Prostate gland (tissue), 2 donors: ENCODE results near the gene RPL21.

ENCODE experiments used
- POLR2AphosphoS5 ChIP-seq: sonication (generic); formaldehyde crosslinking; IDR thresholded peaks from one replicate; pipeline ENCODE4 v1.6.1; 2017; ENCODE audit warnings: antibody characterized with exemption
- TF ChIP-seq, protein P1 (sequence below), 4 experiments: fragments of 200-600 bp in 2 of 4; fragments of 450-650 bp in 2 of 4; sonication (generic) in 2 of 4; IDR thresholded peaks; 1 replicate in 3 of 4; 2 replicates in 1 of 4; pipeline ENCODE4 v1.5.1; 2016 to 2019; ENCODE audit warnings: antibody characterized with exemption in 4 of 4, mild to moderate bottlenecking in 2 of 4, moderate library complexity in 2 of 4

DNA sequence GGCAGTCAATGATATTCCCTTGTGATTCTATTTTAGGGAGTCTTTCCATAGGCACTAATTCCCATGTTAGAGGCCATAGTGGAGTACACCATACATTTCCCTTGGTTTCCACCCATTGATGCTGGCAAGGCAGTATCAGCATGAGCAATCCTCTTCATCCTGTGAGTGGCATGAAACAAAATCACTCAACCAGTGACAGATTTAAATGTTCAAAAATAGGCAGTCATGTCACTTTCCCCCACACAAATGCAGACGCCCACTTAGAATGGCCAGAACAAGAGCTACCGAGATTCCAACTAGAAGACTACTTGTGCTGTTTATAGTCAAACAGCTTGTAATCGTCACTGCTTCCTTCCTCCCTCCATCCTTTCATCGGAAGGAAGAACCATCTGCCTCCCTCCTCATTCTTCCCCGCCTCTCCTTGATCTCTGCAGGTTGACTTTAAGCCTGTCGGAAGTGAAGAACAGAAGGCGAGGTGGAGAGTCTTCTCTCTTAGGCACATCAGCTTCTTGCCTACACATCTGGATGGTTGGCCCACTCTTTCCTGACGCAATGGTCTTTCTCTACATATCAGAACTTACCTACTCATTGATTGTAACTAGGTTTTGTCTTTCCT is 41.8 kb downstream of the RPL21 start:
- TF ChIP-seq, protein P1, sequence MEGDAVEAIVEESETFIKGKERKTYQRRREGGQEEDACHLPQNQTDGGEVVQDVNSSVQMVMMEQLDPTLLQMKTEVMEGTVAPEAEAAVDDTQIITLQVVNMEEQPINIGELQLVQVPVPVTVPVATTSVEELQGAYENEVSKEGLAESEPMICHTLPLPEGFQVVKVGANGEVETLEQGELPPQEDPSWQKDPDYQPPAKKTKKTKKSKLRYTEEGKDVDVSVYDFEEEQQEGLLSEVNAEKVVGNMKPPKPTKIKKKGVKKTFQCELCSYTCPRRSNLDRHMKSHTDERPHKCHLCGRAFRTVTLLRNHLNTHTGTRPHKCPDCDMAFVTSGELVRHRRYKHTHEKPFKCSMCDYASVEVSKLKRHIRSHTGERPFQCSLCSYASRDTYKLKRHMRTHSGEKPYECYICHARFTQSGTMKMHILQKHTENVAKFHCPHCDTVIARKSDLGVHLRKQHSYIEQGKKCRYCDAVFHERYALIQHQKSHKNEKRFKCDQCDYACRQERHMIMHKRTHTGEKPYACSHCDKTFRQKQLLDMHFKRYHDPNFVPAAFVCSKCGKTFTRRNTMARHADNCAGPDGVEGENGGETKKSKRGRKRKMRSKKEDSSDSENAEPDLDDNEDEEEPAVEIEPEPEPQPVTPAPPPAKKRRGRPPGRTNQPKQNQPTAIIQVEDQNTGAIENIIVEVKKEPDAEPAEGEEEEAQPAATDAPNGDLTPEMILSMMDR (IDR thresholded peaks at IDR 0.05) = no peak
- TF ChIP-seq POLR2AphosphoS5 = no peak
